Subcutaneous adipose tissue (tissue), 4 donors: ENCODE results near the gene JMJD4. TPM values are rescaled to one million over a fixed set of nuclear protein-coding genes. Genes with fewer than 3 reads are reported as not detected.

ENCODE experiments used
- CTCF ChIP-seq: fragments of 450-650 bp; IDR thresholded peaks from one replicate; pipeline ENCODE4 v1.5.1; 2016; ENCODE audit warnings: low read depth, mild to moderate bottlenecking, control low read depth, antibody characterized with exemption, moderate library complexity
- total RNA-seq, 4 donors: library from RNA; depleted of rRNA; stranded (reverse); fragments of >200 nt; gene quantifications; one replicate each; pipeline ENCODE4 v1.1.0, GENCODE V29; 2016

The JMJD4 gene
- total RNA-seq, 4 donors from 2014 or later: 11.5 to 22.0 (median 12.4) TPM

DNA sequence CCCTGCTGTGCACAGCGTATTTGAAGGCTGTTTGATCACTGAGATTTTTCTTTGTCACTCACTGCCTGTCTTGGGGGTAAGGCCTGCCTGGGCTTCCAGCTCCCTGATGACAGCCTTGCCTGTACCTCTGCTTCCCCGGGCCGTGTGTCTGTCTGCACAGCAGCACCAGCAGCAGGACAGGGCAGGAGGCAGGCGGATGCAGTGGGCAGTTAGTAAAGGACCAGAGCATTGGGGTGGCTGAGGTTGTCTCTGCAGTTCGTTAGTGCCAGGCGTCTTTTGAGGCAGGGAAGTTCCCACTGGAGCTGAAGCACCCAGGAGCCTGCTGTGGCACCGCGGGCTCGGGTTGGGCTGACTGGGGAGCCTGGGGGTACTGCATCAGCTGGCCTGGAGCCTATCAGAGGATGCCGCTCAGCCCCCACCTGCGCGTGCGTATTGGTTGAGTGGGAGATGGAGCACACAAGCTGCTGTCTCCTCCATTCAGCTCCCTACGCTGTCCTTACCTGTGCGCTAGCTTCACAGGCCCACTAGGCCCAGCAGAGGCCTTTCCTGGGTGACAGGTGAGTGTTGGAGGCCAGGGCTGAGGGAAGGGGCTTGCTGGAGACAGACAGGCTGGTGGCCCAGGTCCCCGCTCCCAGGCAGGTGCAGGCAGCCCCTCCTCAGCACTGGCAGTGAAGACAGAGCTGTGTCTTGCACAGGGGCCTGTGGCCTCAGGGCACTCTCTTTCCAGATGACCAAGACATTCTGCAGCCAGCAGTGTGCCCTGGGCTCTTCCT lies 28.3 kb upstream of the JMJD4 start:
- no peak for TF ChIP-seq CTCF

DNA sequence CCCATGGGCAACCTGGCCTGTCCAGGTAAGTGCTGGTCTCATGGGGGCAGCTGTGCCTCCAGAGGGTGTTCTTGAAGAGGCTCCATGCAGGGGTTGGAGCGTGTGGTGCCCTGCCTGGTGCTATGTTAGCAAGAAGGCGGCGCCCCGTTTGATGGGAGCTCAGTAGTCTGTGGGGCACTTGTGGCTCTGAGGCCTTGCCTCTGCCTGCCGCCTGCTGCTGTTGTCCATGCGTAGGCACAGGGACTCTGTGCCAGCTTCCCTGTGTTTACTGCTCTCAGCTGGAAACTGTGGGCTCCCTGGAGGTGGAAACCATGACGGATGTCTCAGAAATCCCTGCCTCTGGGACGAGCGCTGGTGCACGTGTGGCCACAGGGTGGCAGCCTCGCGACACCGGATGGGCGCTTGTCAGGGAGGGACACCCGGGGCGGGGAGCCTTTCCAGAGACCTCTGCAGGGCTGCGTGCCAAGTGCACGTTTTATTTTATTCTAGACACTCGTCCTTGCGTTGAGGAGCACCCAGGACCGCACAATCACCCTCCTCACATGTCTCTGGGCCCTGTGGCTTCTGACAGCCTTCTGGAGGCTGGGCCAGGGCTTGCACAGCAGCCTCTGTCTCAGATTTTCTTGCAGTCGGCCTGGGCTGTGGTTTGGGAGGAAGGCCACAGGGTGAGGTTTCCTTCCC lies 27.3 kb upstream of the JMJD4 start:
- TF ChIP-seq CTCF: no peak

GRCh38 chr1:227761621-227762230 lies 26.6 kb upstream of the JMJD4 start:
- no peak for TF ChIP-seq CTCF

DNA sequence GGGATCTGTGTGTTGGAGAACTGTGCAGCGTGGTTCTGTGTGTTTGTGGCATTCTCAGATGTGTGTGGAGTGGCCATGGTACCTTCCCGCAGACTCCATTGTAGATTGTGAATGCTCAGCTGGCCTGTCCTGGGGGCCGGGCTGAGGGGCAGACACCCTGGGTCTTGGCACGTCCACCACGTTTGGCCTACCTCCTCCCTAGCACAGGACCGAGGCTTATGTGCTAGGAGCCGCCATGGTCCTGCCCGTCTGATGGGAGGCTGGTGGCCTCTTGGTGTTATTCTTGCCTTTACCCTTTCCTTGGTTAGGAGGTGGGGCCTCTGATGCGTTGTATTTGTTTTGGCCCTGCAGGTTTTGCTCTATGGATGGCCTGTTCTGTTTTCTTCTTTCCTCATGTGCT lies 25.3 kb upstream of the JMJD4 start:
- TF ChIP-seq CTCF: no peak

DNA sequence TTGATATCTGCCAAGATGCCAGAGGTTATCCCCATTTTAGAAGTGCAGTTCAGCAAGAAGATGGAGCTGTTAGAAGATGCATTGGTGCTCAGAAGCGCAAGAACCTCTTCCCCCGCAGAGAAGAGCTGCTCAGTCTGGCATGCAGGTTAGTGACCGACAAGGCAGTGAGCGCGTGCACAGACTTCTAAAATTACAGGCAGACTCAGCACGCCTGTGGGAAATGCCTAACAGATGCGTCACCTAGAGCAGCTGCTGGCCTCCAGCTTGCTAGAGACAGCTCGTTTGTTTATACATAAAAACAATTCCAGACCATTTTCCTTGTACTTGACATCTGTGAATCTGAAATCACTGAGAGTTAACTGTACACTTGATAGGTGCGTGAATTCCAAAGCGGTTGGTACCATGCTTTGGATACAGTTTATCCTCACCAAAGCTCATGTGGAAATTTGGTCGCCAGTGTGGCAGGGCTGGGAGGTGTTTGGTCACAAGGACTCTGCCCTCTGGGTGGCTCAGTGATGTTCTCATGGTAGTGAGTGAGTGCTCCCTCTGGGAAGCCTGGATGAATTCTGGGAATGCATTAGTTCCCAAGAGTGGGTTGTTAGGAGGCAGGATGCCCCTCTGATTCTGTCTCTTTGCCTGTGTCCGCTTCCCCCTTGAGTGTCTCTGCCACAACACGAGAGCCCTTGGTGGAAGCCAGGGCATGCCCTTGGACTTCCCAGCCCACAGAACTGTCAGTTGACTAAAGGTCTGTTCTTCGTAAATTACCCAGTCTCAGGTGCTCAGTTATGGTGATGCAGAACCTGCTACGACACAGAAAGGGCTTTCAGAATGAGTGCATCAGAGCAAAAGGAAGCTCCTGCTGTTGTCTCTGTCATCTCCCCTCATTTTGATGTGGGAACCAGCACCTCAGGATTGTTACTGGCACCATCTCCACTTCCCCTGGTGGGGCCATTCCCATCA lies 24.5 kb upstream of the JMJD4 start:
- TF ChIP-seq CTCF: no peak

GRCh38 chr1:227758366-227758765 lies 23.3 kb upstream of the JMJD4 start:
- TF ChIP-seq CTCF: no peak
